ENCODE results near the gene FN3K.

DNA sequence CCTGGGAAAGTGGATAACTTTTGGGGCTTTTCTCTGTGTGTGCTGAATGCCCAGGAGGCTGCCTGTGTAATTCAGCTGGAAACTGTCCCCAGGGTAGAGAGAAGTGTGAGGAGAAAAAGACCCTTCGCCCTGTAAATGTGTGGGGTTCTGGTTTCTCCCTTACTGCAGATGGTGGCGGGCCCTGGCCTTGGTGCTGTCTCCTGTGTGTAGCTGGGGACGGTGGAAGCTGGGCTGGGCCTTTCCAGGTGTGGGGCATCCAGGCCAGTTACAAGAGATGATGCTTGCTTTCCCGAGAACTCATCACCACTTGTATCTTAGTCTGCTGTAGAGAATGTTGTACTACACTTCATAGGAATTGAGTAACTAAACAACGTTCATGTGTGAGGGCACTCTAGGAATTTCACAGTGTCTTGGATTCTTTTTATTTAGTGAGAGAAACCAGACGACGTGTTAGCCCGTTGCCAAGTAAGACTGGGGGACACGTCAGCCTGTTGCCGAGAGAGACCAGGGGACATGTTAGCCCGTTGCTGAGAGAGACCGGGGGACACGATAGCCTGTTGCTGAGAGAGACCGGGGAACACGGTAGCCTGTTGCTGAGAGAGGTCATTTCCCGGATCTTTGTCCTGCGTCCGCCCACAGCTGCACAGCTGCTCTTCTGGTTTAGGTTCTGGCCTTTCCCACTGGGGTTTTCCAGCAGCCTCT is 59.5 kb downstream of the FN3K start:
- TF ChIP-seq, protein P1, sequence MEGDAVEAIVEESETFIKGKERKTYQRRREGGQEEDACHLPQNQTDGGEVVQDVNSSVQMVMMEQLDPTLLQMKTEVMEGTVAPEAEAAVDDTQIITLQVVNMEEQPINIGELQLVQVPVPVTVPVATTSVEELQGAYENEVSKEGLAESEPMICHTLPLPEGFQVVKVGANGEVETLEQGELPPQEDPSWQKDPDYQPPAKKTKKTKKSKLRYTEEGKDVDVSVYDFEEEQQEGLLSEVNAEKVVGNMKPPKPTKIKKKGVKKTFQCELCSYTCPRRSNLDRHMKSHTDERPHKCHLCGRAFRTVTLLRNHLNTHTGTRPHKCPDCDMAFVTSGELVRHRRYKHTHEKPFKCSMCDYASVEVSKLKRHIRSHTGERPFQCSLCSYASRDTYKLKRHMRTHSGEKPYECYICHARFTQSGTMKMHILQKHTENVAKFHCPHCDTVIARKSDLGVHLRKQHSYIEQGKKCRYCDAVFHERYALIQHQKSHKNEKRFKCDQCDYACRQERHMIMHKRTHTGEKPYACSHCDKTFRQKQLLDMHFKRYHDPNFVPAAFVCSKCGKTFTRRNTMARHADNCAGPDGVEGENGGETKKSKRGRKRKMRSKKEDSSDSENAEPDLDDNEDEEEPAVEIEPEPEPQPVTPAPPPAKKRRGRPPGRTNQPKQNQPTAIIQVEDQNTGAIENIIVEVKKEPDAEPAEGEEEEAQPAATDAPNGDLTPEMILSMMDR (IDR thresholded peaks at IDR 0.05 in 4 of 5, conservative IDR thresholded peaks at IDR 0.05 in 1 of 5), result no peak
- TF ChIP-seq POLR2A (IDR thresholded peaks at IDR 0.05), result no peak

Measured in gastrocnemius medialis (tissue), 4 donors.